HG03060 (cell line): Measurements from ENCODE around the gene SPNS3.

Experiments
- ATAC-seq: cut with Tn5 transposase; IDR thresholded peaks from one replicate; pipeline ENCODE4 v1.9.1; 2021; ENCODE audit warnings: low read depth, moderate number of reproducible peaks; ENCODE audit not compliant: unreplicated experiment

Gene SPNS3

GRCh38 chr17:4433515-4434031 is at the start of gene SPNS3:
Gene SPNS3 (plus strand): TSS chr17:4433940. CDS start chr17:4433968, 28 bp downstream.
- no peak for ATAC-seq

GRCh38 chr17:4386406-4386805 is 47.3 kb upstream of the SPNS3 start:
- no peak for ATAC-seq

DNA sequence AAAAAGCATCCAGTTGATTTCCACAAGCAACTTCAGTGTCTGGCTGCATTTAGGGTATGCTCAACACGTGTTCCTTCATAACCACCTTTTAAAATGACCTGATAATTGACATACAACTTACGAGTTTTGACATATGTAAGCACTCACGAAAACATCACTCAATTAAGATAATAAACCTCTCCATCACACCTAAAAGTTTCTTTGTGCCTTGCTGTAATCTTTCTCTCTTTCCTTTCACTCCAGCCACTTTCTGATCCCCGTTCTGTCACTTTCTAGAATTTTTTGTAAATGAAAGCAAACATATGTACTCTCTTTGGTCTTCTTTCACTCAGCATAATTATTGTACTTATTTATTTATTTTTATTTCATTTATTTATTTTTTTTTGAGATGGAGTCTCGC is 46.6 kb upstream of the SPNS3 start:
- no peak for ATAC-seq

GRCh38 chr17:4389079-4389478 is 44.7 kb upstream of the SPNS3 start:
- no peak for ATAC-seq

GRCh38 chr17:4393806-4394205 is 39.9 kb upstream of the SPNS3 start:
- no peak for ATAC-seq

- no peak for ATAC-seq
These were observed 39.3 kb upstream of the SPNS3 start for GRCh38 chr17:4394208-4395110.

GRCh38 chr17:4395111-4395478 is 38.6 kb upstream of the SPNS3 start:
- ATAC-seq, result no peak

DNA sequence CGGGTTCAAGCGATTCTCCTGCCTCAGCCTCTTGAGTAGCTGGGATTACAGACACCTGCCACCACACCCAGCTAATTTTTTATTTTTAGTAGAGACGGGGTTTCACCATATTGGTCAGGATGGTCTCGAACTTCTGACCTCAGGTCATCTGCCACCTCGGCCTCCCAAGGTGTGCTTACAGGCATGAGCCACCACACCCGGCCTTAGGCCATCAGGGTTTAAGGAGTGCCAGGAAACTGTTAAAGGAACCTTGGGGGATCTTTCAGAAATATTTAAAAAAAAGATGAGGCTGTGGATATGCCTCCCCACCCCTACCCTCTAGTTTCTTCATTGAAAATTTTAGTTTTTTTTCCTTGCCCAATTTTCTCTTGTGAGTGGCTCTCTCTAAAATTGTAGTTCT is 35.9 kb upstream of the SPNS3 start:
- ATAC-seq, result no peak

DNA sequence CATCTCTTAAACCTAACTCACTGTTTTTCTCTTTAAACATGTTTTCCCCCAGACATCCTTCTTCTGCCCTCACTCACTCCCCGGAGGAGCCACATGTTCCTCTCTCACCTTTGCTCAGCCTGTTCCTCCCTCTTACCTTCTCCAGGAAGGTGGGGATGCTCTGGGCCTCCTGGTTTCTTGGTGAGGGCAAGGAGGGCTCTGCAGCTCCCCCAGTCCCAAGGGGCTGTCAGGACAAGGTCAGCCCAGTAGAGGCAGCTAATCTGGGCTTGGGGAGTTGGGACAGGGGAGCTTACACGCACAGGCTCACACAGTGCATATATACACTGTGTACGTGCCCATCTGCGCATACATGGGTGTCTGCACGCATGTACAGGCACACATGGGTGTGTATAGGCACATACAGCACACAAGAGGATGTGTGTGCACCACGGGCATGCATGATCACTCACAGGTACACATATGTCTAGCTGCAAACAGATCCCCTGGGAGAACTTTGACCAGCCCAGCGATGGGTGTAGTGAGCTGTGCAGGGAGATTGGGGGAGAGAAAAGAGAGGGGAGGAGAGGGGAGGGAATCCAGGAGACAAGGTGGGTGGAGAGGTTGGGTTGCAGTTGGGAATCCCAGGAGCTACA is 28.6 kb upstream of the SPNS3 start:
- ATAC-seq, result no peak

DNA sequence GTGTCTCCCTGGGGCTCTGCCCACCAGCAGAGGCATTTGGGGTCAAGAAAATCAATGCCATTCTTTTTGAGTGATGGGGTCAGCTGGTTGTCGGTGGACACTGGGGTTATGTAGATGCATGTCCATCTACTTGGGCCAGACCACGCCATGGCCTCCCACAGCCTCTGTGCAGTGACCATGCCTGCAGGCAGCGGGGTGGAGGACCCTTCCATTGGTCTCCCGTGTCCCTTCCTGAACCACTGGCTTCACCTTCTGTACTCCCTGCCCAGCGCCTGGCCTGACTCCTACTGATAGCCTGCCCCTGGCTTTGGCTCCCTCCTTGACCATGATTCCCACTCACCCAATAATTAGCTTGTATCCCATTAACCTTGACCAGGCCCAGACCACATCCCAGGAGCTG is 28.0 kb upstream of the SPNS3 start:
- ATAC-seq, result no peak

DNA sequence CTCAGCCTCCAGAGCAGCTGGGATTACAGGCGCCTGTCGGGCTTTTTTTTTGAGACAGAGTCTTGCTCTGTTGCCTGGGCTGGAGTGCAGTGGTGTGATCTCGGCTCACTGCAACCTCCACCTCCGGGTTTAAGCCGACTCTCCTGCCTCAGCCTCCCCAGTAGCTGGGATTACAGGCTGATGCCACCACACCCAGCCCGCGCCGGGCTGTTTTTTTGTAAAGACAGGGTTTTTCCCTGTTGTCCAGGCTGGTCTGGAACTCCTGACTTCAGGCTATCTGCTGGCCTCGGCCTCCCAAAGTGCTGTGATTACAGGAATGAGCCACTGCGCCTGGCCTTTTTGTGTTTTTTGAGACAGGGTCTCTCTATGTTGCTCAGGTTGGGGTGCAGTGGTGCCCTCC is 27.4 kb upstream of the SPNS3 start:
- no peak for ATAC-seq

- no peak for ATAC-seq
These were observed 26.5 kb upstream of the SPNS3 start for GRCh38 chr17:4407216-4407615.

DNA sequence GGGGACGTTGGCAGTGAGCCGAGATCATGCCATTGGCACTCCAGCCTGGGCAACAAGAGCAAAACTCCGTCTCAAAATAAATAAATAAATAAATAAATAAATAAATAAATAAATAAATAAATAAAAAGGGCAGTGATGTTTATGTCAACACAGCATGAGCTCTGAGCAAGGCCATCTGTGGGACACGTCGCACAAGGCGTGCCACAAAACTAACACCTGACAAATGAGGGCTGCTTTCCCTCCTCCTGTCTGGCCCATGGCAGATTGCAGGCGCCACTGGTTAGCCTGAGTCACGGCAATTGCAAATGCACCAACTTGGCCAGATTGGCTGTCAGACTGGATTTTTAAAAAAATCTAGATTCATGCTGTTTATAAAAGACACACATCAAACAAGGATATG is 25.9 kb upstream of the SPNS3 start:
- no peak for ATAC-seq

- no peak for ATAC-seq
These were observed 24.1 kb upstream of the SPNS3 start for GRCh38 chr17:4409659-4410058.

- no peak for ATAC-seq
These were observed 22.5 kb upstream of the SPNS3 start for GRCh38 chr17:4411201-4411600.

- no peak for ATAC-seq
These were observed 20.6 kb upstream of the SPNS3 start for GRCh38 chr17:4412933-4413831.

GRCh38 chr17:4417129-4417667 is 16.5 kb upstream of the SPNS3 start:
- no peak for ATAC-seq

- no peak for ATAC-seq
These were observed 13.0 kb upstream of the SPNS3 start for GRCh38 chr17:4420692-4421131.

DNA sequence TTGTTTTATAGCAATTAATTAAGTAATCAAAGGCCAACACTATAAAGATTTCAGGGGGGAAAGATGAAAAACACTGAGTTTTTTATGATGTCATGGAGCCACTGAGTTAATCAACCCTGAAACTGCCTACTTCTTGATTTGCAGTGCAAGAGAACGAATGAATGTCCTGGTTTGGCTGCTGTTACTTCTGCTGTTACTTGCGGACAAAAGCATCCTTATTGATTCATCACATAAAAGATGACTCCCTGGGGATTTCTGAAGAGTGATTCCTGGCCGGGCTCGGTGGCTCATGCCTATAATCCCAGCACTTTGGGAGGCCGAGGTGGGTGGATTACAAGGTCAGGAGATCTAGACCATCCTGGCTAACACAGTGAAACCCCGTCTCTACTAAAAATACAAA is 10.9 kb upstream of the SPNS3 start:
- ATAC-seq, result no peak

GRCh38 chr17:4425398-4425797 is 8.3 kb upstream of the SPNS3 start:
- no peak for ATAC-seq
